Upper lobe of left lung (tissue), 6 donors: ENCODE measurements around the gene CLSTN2. TPM values are rescaled to one million over a fixed set of nuclear protein-coding genes. Genes with fewer than 3 reads are reported as not detected.

Source experiments
- ATAC-seq, 2 donors: fragments of 200-7000 bp; cut with Tn5 transposase; one replicate each; pipeline ENCODE4 v1.9.1; 2022; ENCODE audit warnings: mild to moderate bottlenecking in 2 of 2, moderate library complexity in 2 of 2; ENCODE audit not compliant: low FRiP score in 2 of 2
- DNase-seq, 2 donors: peaks; one replicate each; pipeline ENCODE4 v3.0.0-alpha.2; 2019 to 2020
- H3K27ac ChIP-seq, 4 donors: fragments of 200-600 bp; sonication (generic); one replicate each; pipeline ENCODE4 v1.5.1; 2016 to 2019
- H3K27me3 ChIP-seq, 4 donors: fragments of 200-600 bp; sonication (generic); one replicate each; pipeline ENCODE4 v1.5.1; 2017 to 2019
- H3K36me3 ChIP-seq, 4 donors: fragments of 200-600 bp; sonication (generic); one replicate each; pipeline ENCODE4 v1.5.1; 2016 to 2019
- H3K4me1 ChIP-seq, 4 donors: fragments of 200-600 bp; sonication (generic); one replicate each; pipeline ENCODE4 v1.5.1; 2018 to 2019
- H3K4me3 ChIP-seq, 4 donors: fragments of 200-600 bp; sonication (generic); one replicate each; pipeline ENCODE4 v1.5.1; 2017 to 2019; ENCODE audit warnings: mild to moderate bottlenecking in 2 of 4, moderate library complexity in 1 of 4
- H3K9me3 ChIP-seq, 4 donors: fragments of 200-600 bp; sonication (generic); one replicate each; pipeline ENCODE4 v1.5.1; 2018 to 2019
- CTCF ChIP-seq, 6 experiments: fragments of 450-650 bp in 4 of 6; fragments of 200-600 bp in 2 of 6; sonication (generic) in 2 of 6; IDR thresholded peaks; one replicate each; pipeline ENCODE4 v1.5.1; 2016 to 2019; ENCODE audit warnings: antibody characterized with exemption in 6 of 6
- EP300 ChIP-seq, 4 donors: sonication (generic); formaldehyde crosslinking; IDR thresholded peaks; one replicate each; pipeline ENCODE4 v1.5.1; 2017; ENCODE audit warnings: antibody characterized with exemption in 4 of 4, control low read depth in 2 of 4
- POLR2A ChIP-seq, 4 donors: fragments of 450-650 bp; IDR thresholded peaks; one replicate each; pipeline ENCODE4 v1.5.1; 2016 to 2017; ENCODE audit warnings: antibody characterized with exemption in 4 of 4, mild to moderate bottlenecking in 2 of 4
- POLR2AphosphoS5 ChIP-seq, 2 donors: sonication (generic); formaldehyde crosslinking; IDR thresholded peaks; one replicate each; pipeline ENCODE4 v1.5.1; 2017; ENCODE audit warnings: antibody characterized with exemption in 2 of 2
- WGBS, 2 donors: methylation state at CpG; one replicate each; pipeline ENCODE4 v1.1.5; 2017 to 2018; 5-methylcytosine and 5-hydroxymethylcytosine counted together
- total RNA-seq, 6 donors: library from RNA; depleted of rRNA in 4 of 6; stranded (reverse); fragments of >200 nt in 4 of 6; gene quantifications; one replicate each; pipeline versions ENCODE4 v1.1.0 to v1.2.1, GENCODE V29; 2016 to 2021
- donor health status: DM: no; HTN: no; CAD: no; lungs with moderate emphysema.
- donor health status: DM: no; HTN: yes; CAD: no; lungs with severe emphysema.

CLSTN2 gene
- total RNA-seq, 6 donors from 2014 or later = 1.0 to 4.3 (median 1.6) TPM

GRCh38 chr3:139916271-139916670, 18.7 kb upstream of the CLSTN2 start:
- H3K4me1 ChIP-seq = no peaks in the 10 kb centered on the region
- WGBS, 2 donors = 48 to 50% methylated on average over 2 of the region's 2 CpGs
- H3K27ac ChIP-seq = no peak overlapping the region
- ATAC-seq = no peak
- H3K27me3 ChIP-seq = no peaks in the 10 kb centered on the region
- TF ChIP-seq POLR2A (IDR thresholded peaks at IDR 0.05) (no peak), POLR2AphosphoS5 (IDR thresholded peaks at IDR 0.05) (no peak), CTCF (IDR thresholded peaks at IDR 0.05) (no peak), EP300 (IDR thresholded peaks at IDR 0.05) (no peak)
- no peak for DNase-seq
- no peaks in the 10 kb centered on the region for H3K36me3 ChIP-seq
- H3K9me3 ChIP-seq = no peaks in the 10 kb centered on the region
- no peak overlapping the region for H3K4me3 ChIP-seq

- 89 to 91% methylated on average over 8 to 10 of the region's 10 CpGs for WGBS, 2 donors
- H3K27ac ChIP-seq = no peak overlapping the region
Measured at GRCh38 chr3:139917226-139917785, 17.7 kb upstream of the CLSTN2 start.

GRCh38 chr3:139928708-139929505, 6.1 kb upstream of the CLSTN2 start:
- WGBS, 2 donors = 73 to 81% methylated on average over 3 to 4 of the region's 4 CpGs
- H3K27ac ChIP-seq = no peak overlapping the region
- TF ChIP-seq POLR2A (IDR thresholded peaks at IDR 0.05) = no peak
- no peak for TF ChIP-seq POLR2AphosphoS5 (IDR thresholded peaks at IDR 0.05)
- TF ChIP-seq CTCF (IDR thresholded peaks at IDR 0.05) = no peak
- no peak for TF ChIP-seq EP300 (IDR thresholded peaks at IDR 0.05)
- H3K27me3 ChIP-seq = no peaks in the 10 kb centered on the region
- H3K9me3 ChIP-seq = no peaks in the 10 kb centered on the region
- DNase-seq = no peak
- no peaks in the 10 kb centered on the region for H3K36me3 ChIP-seq
- peak in 1 of 2 donors; percentile 61 for ATAC-seq
- H3K4me1 ChIP-seq = no peaks in the 10 kb centered on the region
- H3K4me3 ChIP-seq = no peak overlapping the region

More at GRCh38 chr3:139917226-139917785, 17.7 kb upstream of the CLSTN2 start:
- H3K4me3 ChIP-seq = no peak overlapping the region
- H3K36me3 ChIP-seq = no peaks in the 10 kb centered on the region
- H3K27me3 ChIP-seq = no peaks in the 10 kb centered on the region
- no peak for TF ChIP-seq CTCF (IDR thresholded peaks at IDR 0.05)
- no peak for TF ChIP-seq POLR2AphosphoS5 (IDR thresholded peaks at IDR 0.05)
- TF ChIP-seq EP300 (IDR thresholded peaks at IDR 0.05) = no peak
- TF ChIP-seq POLR2A (IDR thresholded peaks at IDR 0.05) = no peak
- no peak for DNase-seq
- H3K4me1 ChIP-seq = no peaks in the 10 kb centered on the region
- H3K9me3 ChIP-seq = no peaks in the 10 kb centered on the region
- ATAC-seq = no peak

GRCh38 chr3:139930211-139930610, 4.8 kb upstream of the CLSTN2 start:
- Histone ChIP-seq H3K27me3 (peaks cover 0 to 9% (median 4%) of the 10 kb centered on the region in 4 donors), H3K9me3 (no peaks in the 10 kb centered on the region), H3K4me1 (peaks cover 4 to 9% (median 8%) of the 10 kb centered on the region in 4 donors), H3K4me3 (no peak overlapping the region), H3K36me3 (no peaks in the 10 kb centered on the region), H3K27ac (no peak overlapping the region)
- WGBS, 2 donors = 54 to 66% methylated on average over 1 of the region's 1 CpG
- no peak for TF ChIP-seq POLR2AphosphoS5 (IDR thresholded peaks at IDR 0.05)
- no peak for TF ChIP-seq POLR2A (IDR thresholded peaks at IDR 0.05)
- TF ChIP-seq EP300 (IDR thresholded peaks at IDR 0.05) = no peak
- ATAC-seq (no peak), DNase-seq (no peak)

GRCh38 chr3:139933766-139934165, 1.2 kb upstream of the CLSTN2 start:
- Histone ChIP-seq H3K27ac (no peak overlapping the region), H3K4me1 (peaks cover 15 to 24% (median 20%) of the 10 kb centered on the region in 4 donors), H3K27me3 (peaks cover 0 to 25% (median 14%) of the 10 kb centered on the region in 4 donors), H3K9me3 (no peaks in the 10 kb centered on the region), H3K4me3 (no peak overlapping the region), H3K36me3 (no peaks in the 10 kb centered on the region)
- no peak for DNase-seq
- no peak for ATAC-seq
- TF ChIP-seq EP300 (IDR thresholded peaks at IDR 0.05) (no peak), POLR2A (IDR thresholded peaks at IDR 0.05) (no peak), CTCF (IDR thresholded peaks at IDR 0.05) (no peak), POLR2AphosphoS5 (IDR thresholded peaks at IDR 0.05) (no peak)
- WGBS, 2 donors = 21 to 23% methylated on average over 2 of the region's 2 CpGs
